Activated CD8-positive, alpha-beta memory T cell treated with anti-CD3 and anti-CD28 coated beads, Interleukin-2, amount 50 U/mL, for 24 hours (primary cell): ENCODE measurements around the gene SNTG2.

Experiments
- DNase-seq: peaks from one replicate; pipeline ENCODE4 v3.0.0-alpha.2; 2020; ENCODE audit errors: extremely low read depth

SNTG2 gene

GRCh38 chr2:926896-927295 is 23.8 kb upstream of the SNTG2 start:
- no peak for DNase-seq

- DNase-seq = no peak
Observed at GRCh38 chr2:929011-929735, 21.5 kb upstream of the SNTG2 start.

GRCh38 chr2:929925-930324 is 20.7 kb upstream of the SNTG2 start:
- DNase-seq = no peak

- no peak for DNase-seq
Observed at GRCh38 chr2:930935-931334, 19.7 kb upstream of the SNTG2 start.

GRCh38 chr2:932320-933115 is 18.1 kb upstream of the SNTG2 start:
- no peak for DNase-seq

- DNase-seq = no peak
Observed at GRCh38 chr2:933734-934295, 16.8 kb upstream of the SNTG2 start.

GRCh38 chr2:937530-937929 is 13.1 kb upstream of the SNTG2 start:
- no peak for DNase-seq

- no peak for DNase-seq
Observed at GRCh38 chr2:938181-939005, 12.3 kb upstream of the SNTG2 start.

- no peak for DNase-seq
Observed at GRCh38 chr2:939936-940601, 10.6 kb upstream of the SNTG2 start.

- DNase-seq = no peak
Observed at GRCh38 chr2:941871-942270, 8.8 kb upstream of the SNTG2 start.

GRCh38 chr2:942775-943460 is 7.7 kb upstream of the SNTG2 start:
- no peak for DNase-seq

GRCh38 chr2:943461-943797 is 7.2 kb upstream of the SNTG2 start:
- DNase-seq = no peak

GRCh38 chr2:943821-944220 is 6.8 kb upstream of the SNTG2 start:
- DNase-seq = no peak

- no peak for DNase-seq
Observed at GRCh38 chr2:944693-945092, 6.0 kb upstream of the SNTG2 start.

GRCh38 chr2:945104-945503 is 5.5 kb upstream of the SNTG2 start:
- no peak for DNase-seq

- DNase-seq = no peak
Observed at GRCh38 chr2:946073-946948, 4.3 kb upstream of the SNTG2 start.

- no peak for DNase-seq
Observed at GRCh38 chr2:949384-950079, 1.1 kb upstream of the SNTG2 start.

- DNase-seq = no peak
Observed at GRCh38 chr2:951224-952006, 766 bp downstream of the SNTG2 start.

- no peak for DNase-seq
Observed at GRCh38 chr2:953408-953807, 2.8 kb downstream of the SNTG2 start.
